GM12872 (cell line): Measurements from ENCODE around the gene MDH1.

Source experiments
- CTCF ChIP-seq: IDR thresholded peaks from 3 replicates; pipeline ENCODE4 v1.5.1; 2011; ENCODE audit warnings: low read depth, mild to moderate bottlenecking, low read length, moderate library complexity; ENCODE audit not compliant: insufficient read depth

The MDH1 gene

GRCh38 chr2:63588385-63589147 lies at the start of gene MDH1, which contains the start of gene WDPCP:
MDH1 (plus strand) TSS chr2:63588963; CDS start chr2:63589044, 81 bp downstream.
WDPCP (minus strand) TSS chr2:63588477; CDS start chr2:63588271, 206 bp downstream.
- TF ChIP-seq CTCF: no peak

- TF ChIP-seq CTCF: no peak
Measured at GRCh38 chr2:63539416-63540162, 49.2 kb upstream of the MDH1 start.

- TF ChIP-seq CTCF: peak; percentile 36; the same call in 1 of the 3 replicates
Measured at GRCh38 chr2:63544017-63544627, 44.6 kb upstream of the MDH1 start.

GRCh38 chr2:63545023-63545422 lies 43.7 kb upstream of the MDH1 start:
- TF ChIP-seq CTCF: no peak

GRCh38 chr2:63553049-63553448 lies 35.7 kb upstream of the MDH1 start:
- TF ChIP-seq CTCF: no peak

GRCh38 chr2:63555299-63555698 lies 33.5 kb upstream of the MDH1 start:
- TF ChIP-seq CTCF: no peak

- no peak for TF ChIP-seq CTCF
Measured at GRCh38 chr2:63555931-63556330, 32.8 kb upstream of the MDH1 start.
